ENCODE data around the gene IFRD2. TPM values are rescaled to one million over a fixed set of nuclear protein-coding genes. Genes with fewer than 3 reads are reported as not detected.

IFRD2 gene
- total and polyA plus RNA-seq, 2 of the 13 experiments (the other 11 are each of a cell fraction or from before 2014, with no cell fraction given) = 32.8 to 96.1 TPM

DNA sequence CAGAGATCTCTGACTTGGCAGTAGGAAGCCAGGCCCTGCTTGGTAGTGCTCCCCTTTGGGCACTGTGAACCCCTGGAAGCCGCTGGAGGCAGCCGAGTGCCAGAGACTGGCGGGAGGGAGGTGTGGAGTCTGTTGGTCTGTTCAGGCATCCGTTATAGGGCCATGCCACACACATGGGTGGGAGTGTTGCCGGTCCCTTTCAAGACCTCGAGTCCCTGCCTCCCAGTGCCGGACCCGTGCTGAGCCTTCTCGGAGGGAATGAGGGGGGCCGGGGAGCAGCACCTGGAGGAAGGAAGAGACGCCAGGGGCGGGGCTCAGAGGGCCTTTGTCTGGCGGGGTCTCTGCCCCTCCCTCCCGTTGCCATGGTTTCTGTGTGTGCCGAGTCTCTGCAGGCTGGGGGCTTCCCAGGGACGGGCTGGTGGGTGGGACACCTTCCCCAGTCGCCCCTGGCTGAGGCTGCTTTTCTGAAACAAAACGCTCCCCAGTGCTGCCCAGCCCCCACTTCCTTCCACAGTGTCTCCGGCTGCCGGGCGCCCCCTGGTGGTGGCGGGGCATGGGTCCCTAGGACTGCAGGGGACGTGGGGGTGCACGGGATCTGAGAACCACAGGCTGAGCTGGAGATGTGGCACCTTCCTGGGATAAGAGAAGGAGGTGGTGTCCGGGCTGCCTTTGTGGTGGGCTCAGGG, 46.3 kb downstream of the IFRD2 start (continued):
- TF ChIP-seq, protein P1, sequence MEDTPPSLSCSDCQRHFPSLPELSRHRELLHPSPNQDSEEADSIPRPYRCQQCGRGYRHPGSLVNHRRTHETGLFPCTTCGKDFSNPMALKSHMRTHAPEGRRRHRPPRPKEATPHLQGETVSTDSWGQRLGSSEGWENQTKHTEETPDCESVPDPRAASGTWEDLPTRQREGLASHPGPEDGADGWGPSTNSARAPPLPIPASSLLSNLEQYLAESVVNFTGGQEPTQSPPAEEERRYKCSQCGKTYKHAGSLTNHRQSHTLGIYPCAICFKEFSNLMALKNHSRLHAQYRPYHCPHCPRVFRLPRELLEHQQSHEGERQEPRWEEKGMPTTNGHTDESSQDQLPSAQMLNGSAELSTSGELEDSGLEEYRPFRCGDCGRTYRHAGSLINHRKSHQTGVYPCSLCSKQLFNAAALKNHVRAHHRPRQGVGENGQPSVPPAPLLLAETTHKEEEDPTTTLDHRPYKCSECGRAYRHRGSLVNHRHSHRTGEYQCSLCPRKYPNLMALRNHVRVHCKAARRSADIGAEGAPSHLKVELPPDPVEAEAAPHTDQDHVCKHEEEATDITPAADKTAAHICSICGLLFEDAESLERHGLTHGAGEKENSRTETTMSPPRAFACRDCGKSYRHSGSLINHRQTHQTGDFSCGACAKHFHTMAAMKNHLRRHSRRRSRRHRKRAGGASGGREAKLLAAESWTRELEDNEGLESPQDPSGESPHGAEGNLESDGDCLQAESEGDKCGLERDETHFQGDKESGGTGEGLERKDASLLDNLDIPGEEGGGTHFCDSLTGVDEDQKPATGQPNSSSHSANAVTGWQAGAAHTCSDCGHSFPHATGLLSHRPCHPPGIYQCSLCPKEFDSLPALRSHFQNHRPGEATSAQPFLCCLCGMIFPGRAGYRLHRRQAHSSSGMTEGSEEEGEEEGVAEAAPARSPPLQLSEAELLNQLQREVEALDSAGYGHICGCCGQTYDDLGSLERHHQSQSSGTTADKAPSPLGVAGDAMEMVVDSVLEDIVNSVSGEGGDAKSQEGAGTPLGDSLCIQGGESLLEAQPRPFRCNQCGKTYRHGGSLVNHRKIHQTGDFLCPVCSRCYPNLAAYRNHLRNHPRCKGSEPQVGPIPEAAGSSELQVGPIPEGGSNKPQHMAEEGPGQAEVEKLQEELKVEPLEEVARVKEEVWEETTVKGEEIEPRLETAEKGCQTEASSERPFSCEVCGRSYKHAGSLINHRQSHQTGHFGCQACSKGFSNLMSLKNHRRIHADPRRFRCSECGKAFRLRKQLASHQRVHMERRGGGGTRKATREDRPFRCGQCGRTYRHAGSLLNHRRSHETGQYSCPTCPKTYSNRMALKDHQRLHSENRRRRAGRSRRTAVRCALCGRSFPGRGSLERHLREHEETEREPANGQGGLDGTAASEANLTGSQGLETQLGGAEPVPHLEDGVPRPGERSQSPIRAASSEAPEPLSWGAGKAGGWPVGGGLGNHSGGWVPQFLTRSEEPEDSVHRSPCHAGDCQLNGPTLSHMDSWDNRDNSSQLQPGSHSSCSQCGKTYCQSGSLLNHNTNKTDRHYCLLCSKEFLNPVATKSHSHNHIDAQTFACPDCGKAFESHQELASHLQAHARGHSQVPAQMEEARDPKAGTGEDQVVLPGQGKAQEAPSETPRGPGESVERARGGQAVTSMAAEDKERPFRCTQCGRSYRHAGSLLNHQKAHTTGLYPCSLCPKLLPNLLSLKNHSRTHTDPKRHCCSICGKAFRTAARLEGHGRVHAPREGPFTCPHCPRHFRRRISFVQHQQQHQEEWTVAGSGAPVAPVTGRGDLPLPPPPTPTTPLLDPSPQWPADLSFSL (CRISPR knock-in tag; IDR thresholded peaks at IDR 0.05) = no peak
- TF ChIP-seq, protein P2, sequence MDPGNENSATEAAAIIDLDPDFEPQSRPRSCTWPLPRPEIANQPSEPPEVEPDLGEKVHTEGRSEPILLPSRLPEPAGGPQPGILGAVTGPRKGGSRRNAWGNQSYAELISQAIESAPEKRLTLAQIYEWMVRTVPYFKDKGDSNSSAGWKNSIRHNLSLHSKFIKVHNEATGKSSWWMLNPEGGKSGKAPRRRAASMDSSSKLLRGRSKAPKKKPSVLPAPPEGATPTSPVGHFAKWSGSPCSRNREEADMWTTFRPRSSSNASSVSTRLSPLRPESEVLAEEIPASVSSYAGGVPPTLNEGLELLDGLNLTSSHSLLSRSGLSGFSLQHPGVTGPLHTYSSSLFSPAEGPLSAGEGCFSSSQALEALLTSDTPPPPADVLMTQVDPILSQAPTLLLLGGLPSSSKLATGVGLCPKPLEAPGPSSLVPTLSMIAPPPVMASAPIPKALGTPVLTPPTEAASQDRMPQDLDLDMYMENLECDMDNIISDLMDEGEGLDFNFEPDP (CRISPR knock-in tag; conservative IDR thresholded peaks at IDR 0.05) = no peak
- TF ChIP-seq, protein P3, sequence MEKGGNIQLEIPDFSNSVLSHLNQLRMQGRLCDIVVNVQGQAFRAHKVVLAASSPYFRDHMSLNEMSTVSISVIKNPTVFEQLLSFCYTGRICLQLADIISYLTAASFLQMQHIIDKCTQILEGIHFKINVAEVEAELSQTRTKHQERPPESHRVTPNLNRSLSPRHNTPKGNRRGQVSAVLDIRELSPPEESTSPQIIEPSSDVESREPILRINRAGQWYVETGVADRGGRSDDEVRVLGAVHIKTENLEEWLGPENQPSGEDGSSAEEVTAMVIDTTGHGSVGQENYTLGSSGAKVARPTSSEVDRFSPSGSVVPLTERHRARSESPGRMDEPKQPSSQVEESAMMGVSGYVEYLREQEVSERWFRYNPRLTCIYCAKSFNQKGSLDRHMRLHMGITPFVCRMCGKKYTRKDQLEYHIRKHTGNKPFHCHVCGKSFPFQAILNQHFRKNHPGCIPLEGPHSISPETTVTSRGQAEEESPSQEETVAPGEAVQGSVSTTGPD (CRISPR knock-in tag; IDR thresholded peaks at IDR 0.05) = no peak
- no peak for TF ChIP-seq ZNF260 (CRISPR knock-in tag; IDR thresholded peaks at IDR 0.05; ENCODE audit: borderline replicate concordance, low read depth)
- TF ChIP-seq, protein P4, sequence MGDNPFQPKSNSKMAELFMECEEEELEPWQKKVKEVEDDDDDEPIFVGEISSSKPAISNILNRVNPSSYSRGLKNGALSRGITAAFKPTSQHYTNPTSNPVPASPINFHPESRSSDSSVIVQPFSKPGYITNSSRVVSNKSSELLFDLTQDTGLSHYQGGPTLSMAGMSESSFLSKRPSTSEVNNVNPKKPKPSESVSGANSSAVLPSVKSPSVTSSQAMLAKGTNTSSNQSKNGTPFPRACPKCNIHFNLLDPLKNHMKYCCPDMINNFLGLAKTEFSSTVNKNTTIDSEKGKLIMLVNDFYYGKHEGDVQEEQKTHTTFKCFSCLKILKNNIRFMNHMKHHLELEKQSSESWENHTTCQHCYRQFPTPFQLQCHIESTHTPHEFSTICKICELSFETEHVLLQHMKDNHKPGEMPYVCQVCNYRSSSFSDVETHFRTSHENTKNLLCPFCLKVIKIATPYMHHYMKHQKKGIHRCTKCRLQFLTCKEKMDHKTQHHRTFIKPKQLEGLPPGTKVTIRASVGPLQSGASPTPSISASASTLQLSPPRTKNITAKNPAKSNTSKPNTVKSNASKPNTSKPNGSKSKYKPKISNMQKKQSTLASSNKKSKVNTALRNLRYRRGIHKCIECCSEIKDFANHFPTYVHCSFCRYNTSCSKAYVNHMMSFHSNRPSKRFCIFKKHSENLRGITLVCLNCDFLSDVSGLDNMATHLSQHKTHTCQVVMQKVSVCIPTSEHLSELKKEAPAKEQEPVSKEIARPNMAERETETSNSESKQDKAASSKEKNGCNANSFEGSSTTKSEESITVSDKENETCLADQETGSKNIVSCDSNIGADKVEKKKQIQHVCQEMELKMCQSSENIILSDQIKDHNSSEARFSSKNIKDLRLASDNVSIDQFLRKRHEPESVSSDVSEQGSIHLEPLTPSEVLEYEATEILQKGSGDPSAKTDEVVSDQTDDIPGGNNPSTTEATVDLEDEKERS (CRISPR knock-in tag; IDR thresholded peaks at IDR 0.05) = peak; percentile 92
- no peak for TF ChIP-seq IRX3 (CRISPR knock-in tag; IDR thresholded peaks at IDR 0.05; ENCODE audit: borderline replicate concordance, low read depth)
- TF ChIP-seq EEA1 (CRISPR knock-in tag; IDR thresholded peaks at IDR 0.05; ENCODE audit: borderline replicate concordance) = no peak
- TF ChIP-seq KLF6 (CRISPR knock-in tag; IDR thresholded peaks at IDR 0.05) = 0 out of 2 replicates have a peak, but pooled peaks have one; percentile 41
- TF ChIP-seq, protein P5, sequence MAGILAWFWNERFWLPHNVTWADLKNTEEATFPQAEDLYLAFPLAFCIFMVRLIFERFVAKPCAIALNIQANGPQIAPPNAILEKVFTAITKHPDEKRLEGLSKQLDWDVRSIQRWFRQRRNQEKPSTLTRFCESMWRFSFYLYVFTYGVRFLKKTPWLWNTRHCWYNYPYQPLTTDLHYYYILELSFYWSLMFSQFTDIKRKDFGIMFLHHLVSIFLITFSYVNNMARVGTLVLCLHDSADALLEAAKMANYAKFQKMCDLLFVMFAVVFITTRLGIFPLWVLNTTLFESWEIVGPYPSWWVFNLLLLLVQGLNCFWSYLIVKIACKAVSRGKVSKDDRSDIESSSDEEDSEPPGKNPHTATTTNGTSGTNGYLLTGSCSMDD (CRISPR knock-in tag; IDR thresholded peaks at IDR 0.05) = no peak
- no peak for TF ChIP-seq FLYWCH1 (CRISPR knock-in tag; IDR thresholded peaks at IDR 0.05)
- TF ChIP-seq, protein P6, sequence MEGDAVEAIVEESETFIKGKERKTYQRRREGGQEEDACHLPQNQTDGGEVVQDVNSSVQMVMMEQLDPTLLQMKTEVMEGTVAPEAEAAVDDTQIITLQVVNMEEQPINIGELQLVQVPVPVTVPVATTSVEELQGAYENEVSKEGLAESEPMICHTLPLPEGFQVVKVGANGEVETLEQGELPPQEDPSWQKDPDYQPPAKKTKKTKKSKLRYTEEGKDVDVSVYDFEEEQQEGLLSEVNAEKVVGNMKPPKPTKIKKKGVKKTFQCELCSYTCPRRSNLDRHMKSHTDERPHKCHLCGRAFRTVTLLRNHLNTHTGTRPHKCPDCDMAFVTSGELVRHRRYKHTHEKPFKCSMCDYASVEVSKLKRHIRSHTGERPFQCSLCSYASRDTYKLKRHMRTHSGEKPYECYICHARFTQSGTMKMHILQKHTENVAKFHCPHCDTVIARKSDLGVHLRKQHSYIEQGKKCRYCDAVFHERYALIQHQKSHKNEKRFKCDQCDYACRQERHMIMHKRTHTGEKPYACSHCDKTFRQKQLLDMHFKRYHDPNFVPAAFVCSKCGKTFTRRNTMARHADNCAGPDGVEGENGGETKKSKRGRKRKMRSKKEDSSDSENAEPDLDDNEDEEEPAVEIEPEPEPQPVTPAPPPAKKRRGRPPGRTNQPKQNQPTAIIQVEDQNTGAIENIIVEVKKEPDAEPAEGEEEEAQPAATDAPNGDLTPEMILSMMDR (CRISPR knock-in tag; IDR thresholded peaks at IDR 0.05) = peak; percentile 98
- TF ChIP-seq HNRNPL (IDR thresholded peaks at IDR 0.05; ENCODE audit: low read depth, low read length) = 0 out of 2 replicates have a peak, but pooled peaks have one; percentile 19

Data from HepG2 (cell line).